HepG2 (cell line): ENCODE results near the gene DGAT2.

ENCODE experiments used
- HES4 ChIP-seq: sonication (generic); formaldehyde crosslinking; IDR thresholded peaks from 2 replicates; pipeline ENCODE4 v1.9.0; 2021; ENCODE audit warnings: mild to moderate bottlenecking, missing genetic modification reagents, borderline replicate concordance
- JUNB ChIP-seq: sonication (generic); formaldehyde crosslinking; IDR thresholded peaks from 2 replicates; pipeline ENCODE4 v1.8.0; 2022; ENCODE audit warnings: missing genetic modification reagents, mild to moderate bottlenecking, borderline replicate concordance
- NFATC3 ChIP-seq: sonication (generic); formaldehyde crosslinking; IDR thresholded peaks from 2 replicates; pipeline ENCODE4 v1.5.1; 2020; ENCODE audit warnings: mild to moderate bottlenecking, missing genetic modification reagents
- PPARG ChIP-seq: conservative IDR thresholded peaks from 2 replicates; pipeline ENCODE4 v1.6.1; 2016; ENCODE audit warnings: missing biosample characterization, missing genetic modification reagents
- TEAD2 ChIP-seq: sonication (generic); formaldehyde crosslinking; IDR thresholded peaks from 2 replicates; pipeline ENCODE4 v1.9.0; 2021; ENCODE audit warnings: missing genetic modification reagents
- TF ChIP-seq, protein P1 (sequence below): sonication (generic); formaldehyde crosslinking; IDR thresholded peaks from 2 replicates; pipeline ENCODE4 v1.5.0; 2020; ENCODE audit warnings: mild to moderate bottlenecking, missing genetic modification reagents, moderate library complexity

DNA sequence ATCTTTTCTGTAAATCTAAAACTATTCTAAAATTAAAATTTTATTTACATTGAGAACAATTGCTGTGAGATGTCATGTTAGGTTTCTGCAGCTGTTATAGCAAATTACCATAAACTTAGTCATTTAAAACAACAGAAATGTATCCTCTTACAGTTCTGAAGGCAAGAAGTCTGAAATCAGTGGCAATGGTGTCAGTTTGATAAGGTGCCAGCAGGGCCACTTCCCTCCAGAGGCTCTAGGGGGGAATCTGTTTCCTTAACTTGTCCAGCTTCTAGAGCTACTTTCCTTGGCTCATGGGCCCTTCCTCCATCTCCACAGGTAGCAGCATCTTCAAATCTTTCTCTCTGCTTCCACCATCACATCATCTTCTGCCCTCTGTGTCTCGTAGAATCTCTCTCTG is 27.9 kb upstream of the DGAT2 start:
- no peak for TF ChIP-seq TEAD2 (CRISPR knock-in tag)
- no peak for TF ChIP-seq HES4
- TF ChIP-seq, protein P1, sequence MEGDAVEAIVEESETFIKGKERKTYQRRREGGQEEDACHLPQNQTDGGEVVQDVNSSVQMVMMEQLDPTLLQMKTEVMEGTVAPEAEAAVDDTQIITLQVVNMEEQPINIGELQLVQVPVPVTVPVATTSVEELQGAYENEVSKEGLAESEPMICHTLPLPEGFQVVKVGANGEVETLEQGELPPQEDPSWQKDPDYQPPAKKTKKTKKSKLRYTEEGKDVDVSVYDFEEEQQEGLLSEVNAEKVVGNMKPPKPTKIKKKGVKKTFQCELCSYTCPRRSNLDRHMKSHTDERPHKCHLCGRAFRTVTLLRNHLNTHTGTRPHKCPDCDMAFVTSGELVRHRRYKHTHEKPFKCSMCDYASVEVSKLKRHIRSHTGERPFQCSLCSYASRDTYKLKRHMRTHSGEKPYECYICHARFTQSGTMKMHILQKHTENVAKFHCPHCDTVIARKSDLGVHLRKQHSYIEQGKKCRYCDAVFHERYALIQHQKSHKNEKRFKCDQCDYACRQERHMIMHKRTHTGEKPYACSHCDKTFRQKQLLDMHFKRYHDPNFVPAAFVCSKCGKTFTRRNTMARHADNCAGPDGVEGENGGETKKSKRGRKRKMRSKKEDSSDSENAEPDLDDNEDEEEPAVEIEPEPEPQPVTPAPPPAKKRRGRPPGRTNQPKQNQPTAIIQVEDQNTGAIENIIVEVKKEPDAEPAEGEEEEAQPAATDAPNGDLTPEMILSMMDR: no peak
- TF ChIP-seq JUNB (CRISPR knock-in tag): no peak
- no peak for TF ChIP-seq NFATC3
- TF ChIP-seq PPARG (CRISPR knock-in tag): no peak
